Neural crest cell (in vitro differentiated cells): ENCODE measurements around the gene TEX47. TPM values are rescaled to one million over a fixed set of nuclear protein-coding genes. Genes with fewer than 3 reads are reported as not detected.

Experiments used
- DNase-seq: peaks from one replicate; pipeline ENCODE4 v3.0.0; 2021; ENCODE audit warnings: low read depth, mixed read lengths, low spot score
- H3K27ac Mint-ChIP-seq: one replicate; pipeline ENCODE4 v1.8.0; 2021; ENCODE audit warnings: mild to moderate bottlenecking, mixed read lengths; ENCODE audit not compliant: unreplicated experiment
- H3K27me3 Mint-ChIP-seq: 2 replicates; pipeline ENCODE4 v1.8.0; 2021; ENCODE audit warnings: low read depth, mild to moderate bottlenecking, mixed read lengths
- H3K36me3 Mint-ChIP-seq: 2 replicates; pipeline ENCODE4 v1.8.0; 2021; ENCODE audit warnings: low read depth, mild to moderate bottlenecking, mixed read lengths
- H3K4me1 Mint-ChIP-seq: 2 replicates; pipeline ENCODE4 v1.8.0; 2021; ENCODE audit warnings: mixed read lengths
- H3K4me3 Mint-ChIP-seq: one replicate; pipeline ENCODE4 v1.8.0; 2021; ENCODE audit warnings: mild to moderate bottlenecking, mixed read lengths
- H3K9me3 Mint-ChIP-seq: 2 replicates; pipeline ENCODE4 v1.8.0; 2021; ENCODE audit warnings: mixed read lengths
- CTCF ChIP-seq: fragments of 200-600 bp; sonication (generic); conservative IDR thresholded peaks from 2 replicates; pipeline ENCODE4 v1.5.0; 2021; ENCODE audit warnings: antibody characterized with exemption, mild to moderate bottlenecking
- total RNA-seq: library from RNA; stranded (reverse); gene quantifications from 2 replicates; pipeline ENCODE4 v1.2.1, GENCODE V29; 2021

The TEX47 gene
- total RNA-seq, 1 donor from 2014 or later, result not detected

DNA sequence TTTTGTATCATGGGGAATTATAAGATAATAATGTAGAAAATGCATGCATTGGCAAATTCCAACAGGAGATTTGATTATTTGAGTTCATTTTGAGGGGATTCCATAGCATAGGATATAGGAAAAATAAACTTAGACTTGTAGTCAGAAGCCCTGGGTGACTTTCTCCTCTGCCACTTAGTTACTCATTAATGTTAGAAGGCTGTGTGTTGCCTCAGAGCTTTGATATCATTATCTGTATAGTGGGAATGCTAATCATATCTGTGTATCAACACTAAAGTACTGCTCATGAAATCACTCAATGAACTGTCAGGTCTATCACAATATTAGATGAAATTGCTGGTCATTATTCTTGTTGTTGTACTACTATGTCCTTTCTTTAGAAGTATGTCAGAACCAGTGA lies 23.0 kb upstream of the TEX47 start:
- DNase-seq, result no peak
- Mint-ChIP-seq H3K4me3 (no peak overlapping the region), H3K36me3 (no peaks in the 10 kb centered on the region), H3K27me3 (no peaks in the 10 kb centered on the region), H3K4me1 (no peaks in the 10 kb centered on the region), H3K9me3 (no peaks in the 10 kb centered on the region), H3K27ac (no peak overlapping the region)
- TF ChIP-seq CTCF, result no peak

DNA sequence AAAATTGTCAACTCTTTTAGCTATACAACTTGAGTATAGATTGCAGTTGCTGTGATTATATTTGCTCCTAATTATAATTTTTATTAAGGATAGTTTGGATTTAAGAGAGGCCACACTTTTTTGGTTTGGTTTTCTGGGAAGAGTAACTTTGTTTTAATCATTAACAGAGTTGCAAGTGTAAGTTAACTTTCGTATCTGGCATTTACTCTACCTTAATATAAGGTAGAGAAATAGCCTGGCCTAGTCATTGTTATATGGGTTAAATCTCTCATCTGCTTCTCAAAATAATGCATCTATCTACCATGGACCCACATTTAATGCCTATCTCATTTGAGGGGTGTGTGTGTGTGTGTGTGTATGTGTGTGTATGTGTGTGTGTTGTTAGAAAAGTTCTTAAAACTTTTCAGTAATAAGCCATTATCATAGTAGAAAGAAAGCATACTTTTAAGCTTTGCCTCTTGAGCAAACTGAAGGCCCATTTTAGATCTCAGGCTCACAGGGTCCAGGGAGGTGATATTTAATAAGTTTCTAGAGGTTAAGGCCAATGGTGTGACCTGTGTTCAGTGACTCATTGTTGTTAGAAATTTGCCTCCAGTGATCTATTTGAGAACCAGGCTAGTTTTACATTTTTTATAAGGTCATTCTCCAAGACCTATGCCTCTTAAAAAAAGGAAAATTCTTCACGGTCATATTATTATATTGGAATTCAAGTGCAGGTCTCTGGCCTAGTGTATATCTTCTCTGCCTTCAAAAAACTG lies 10.9 kb upstream of the TEX47 start:
- H3K36me3 Mint-ChIP-seq, result no peaks in the 10 kb centered on the region
- peaks cover 2% of the 10 kb centered on the region for H3K9me3 Mint-ChIP-seq
- no peak for TF ChIP-seq CTCF
- H3K4me3 Mint-ChIP-seq, result no peak overlapping the region
- H3K27ac Mint-ChIP-seq, result no peak overlapping the region
- H3K27me3 Mint-ChIP-seq, result no peaks in the 10 kb centered on the region
- no peaks in the 10 kb centered on the region for H3K4me1 Mint-ChIP-seq
- no peak for DNase-seq

DNA sequence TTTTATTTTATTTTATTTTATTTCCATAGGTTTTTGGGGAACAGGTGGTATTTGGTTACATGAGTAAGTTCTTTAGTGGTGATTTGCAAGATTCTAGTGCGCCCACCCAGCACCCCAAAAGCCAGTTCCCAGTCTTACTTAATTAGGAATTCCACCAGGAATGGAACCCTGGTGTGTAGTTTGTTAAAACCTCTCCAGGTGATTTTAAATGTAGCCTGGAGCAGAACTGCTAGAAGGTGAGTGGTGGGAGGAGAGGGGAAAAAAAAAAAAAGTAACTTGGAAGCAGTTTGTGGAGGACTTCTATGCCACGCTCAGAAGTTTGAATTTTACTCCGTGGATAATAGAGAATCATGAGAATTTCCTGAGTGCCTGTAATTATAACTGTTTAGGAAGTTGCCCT lies 5.5 kb upstream of the TEX47 start:
- Mint-ChIP-seq H3K27ac (no peak overlapping the region), H3K4me3 (no peak overlapping the region), H3K4me1 (no peaks in the 10 kb centered on the region), H3K36me3 (no peaks in the 10 kb centered on the region), H3K27me3 (no peaks in the 10 kb centered on the region), H3K9me3 (no peaks in the 10 kb centered on the region)
- no peak for DNase-seq
- TF ChIP-seq CTCF, result no peak

- Mint-ChIP-seq H3K9me3 (no peaks in the 10 kb centered on the region), H3K27ac (no peak overlapping the region), H3K4me3 (no peak overlapping the region), H3K27me3 (no peaks in the 10 kb centered on the region), H3K36me3 (no peaks in the 10 kb centered on the region), H3K4me1 (no peaks in the 10 kb centered on the region)
- no peak for DNase-seq
- TF ChIP-seq CTCF, result no peak
Measured at GRCh38 chr7:88792361-88792760, 3.2 kb downstream of the TEX47 start.

- no peaks in the 10 kb centered on the region for H3K4me1 Mint-ChIP-seq
- H3K27me3 Mint-ChIP-seq, result no peaks in the 10 kb centered on the region
- no peak for DNase-seq
- H3K36me3 Mint-ChIP-seq, result no peaks in the 10 kb centered on the region
- no peak overlapping the region for H3K27ac Mint-ChIP-seq
- no peak for TF ChIP-seq CTCF
- H3K9me3 Mint-ChIP-seq, result no peaks in the 10 kb centered on the region
- no peak overlapping the region for H3K4me3 Mint-ChIP-seq
Measured at GRCh38 chr7:88791891-88792290, 3.6 kb downstream of the TEX47 start.
